ENCODE data around the gene OTUB2.
A peak's percentile ranks its signal among the peaks of the same experiment; 100 is the strongest.
"Not testable (repeated sequence)": the region's sequence is repeated elsewhere in the genome, so short reads cannot be mapped to it uniquely, and the experiment has no call there.

OTUB2 gene

GRCh38 chr14:94062344-94062940 is 36.3 kb downstream of the OTUB2 start:
- peaks cover 58% of the 10 kb centered on the region for H3K36me3 ChIP-seq (ENCODE audit: control insufficient read depth, insufficient read depth, low read length)
- WGBS, 2 experiments (ENCODE audit: insufficient coverage in 2 of 2) = 60 to 80% methylated on average over 5 to 6 of the region's 9 CpGs
- H3K9me3 ChIP-seq (ENCODE audit: control insufficient read depth, low read length) = no peaks in the 10 kb centered on the region
- no peak overlapping the region for H3K27ac ChIP-seq (ENCODE audit: low read depth, low read length, severe bottlenecking)
- H3K4me1 ChIP-seq (ENCODE audit: control insufficient read depth, insufficient read depth, low read length, poor library complexity, severe bottlenecking) = peaks cover 14% of the 10 kb centered on the region
- H3K4me3 ChIP-seq (ENCODE audit: extremely low read depth, insufficient read depth, low read length, poor library complexity, severe bottlenecking) = no peak overlapping the region

GRCh38 chr14:94066089-94066676 is 40.0 kb downstream of the OTUB2 start:
- H3K27ac ChIP-seq (ENCODE audit: low read depth, low read length, severe bottlenecking) = no peak overlapping the region
- peaks cover 14% of the 10 kb centered on the region for H3K4me1 ChIP-seq (ENCODE audit: control insufficient read depth, insufficient read depth, low read length, poor library complexity, severe bottlenecking)
- H3K9me3 ChIP-seq (ENCODE audit: control insufficient read depth, low read length) = peaks cover 8% of the 10 kb centered on the region
- WGBS, 2 experiments (ENCODE audit: insufficient coverage in 2 of 2) = 80% methylated on average over 3 of the region's 8 CpGs; no CpG with 5 or more reads in 1 of the 2 experiments
- H3K36me3 ChIP-seq (ENCODE audit: control insufficient read depth, insufficient read depth, low read length) = peaks cover 21% of the 10 kb centered on the region
- H3K4me3 ChIP-seq (ENCODE audit: extremely low read depth, insufficient read depth, low read length, poor library complexity, severe bottlenecking) = no peak overlapping the region

DNA sequence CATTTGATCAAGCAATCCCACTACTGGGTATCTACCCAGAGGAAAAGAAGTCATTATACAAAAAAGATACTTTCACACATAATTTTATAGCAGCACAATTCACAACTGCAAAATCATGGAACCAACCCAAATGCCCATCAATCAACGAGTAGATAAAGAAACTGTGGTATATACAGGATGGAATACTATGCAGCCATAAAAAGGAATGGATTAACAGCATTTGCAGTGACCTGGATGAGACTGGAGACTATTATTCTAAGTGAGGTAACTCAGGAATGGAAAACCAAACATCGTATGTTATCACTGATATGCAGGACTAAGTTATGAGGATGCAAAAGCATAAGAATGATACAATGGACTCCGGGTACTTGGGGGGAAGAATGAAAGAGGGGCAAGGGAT is 45.9 kb downstream of the OTUB2 start:
- WGBS, 2 experiments (ENCODE audit: insufficient coverage in 2 of 2) = 100% methylated on average over 1 of the region's 3 CpGs
- Histone ChIP-seq H3K36me3 (ENCODE audit: control insufficient read depth, insufficient read depth, low read length) (peaks cover 47% of the 10 kb centered on the region), H3K9me3 (ENCODE audit: control insufficient read depth, low read length) (peaks cover 31% of the 10 kb centered on the region)
- not testable (repeated sequence) for H3K4me3 ChIP-seq (ENCODE audit: extremely low read depth, insufficient read depth, low read length, poor library complexity, severe bottlenecking); H3K4me1 ChIP-seq (ENCODE audit: control insufficient read depth, insufficient read depth, low read length, poor library complexity, severe bottlenecking); H3K27ac ChIP-seq (ENCODE audit: low read depth, low read length, severe bottlenecking)

DNA sequence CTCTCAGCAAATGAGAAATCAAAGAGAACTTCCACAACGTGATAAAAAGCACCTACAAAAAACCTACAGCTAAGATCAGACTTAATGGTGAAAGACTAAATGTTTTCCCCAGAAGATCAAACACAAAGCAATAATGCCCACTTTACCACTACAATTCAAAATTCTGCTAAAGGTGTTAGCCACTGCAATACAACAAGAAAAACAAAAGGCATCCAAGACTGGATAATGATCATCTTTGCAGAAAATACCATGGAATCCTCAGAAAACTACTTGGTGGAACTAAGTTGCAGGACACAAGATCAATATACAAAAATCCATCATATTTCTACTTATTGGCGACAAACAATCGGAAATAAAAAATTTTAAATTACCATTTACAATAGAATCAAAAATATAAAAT is 48.4 kb downstream of the OTUB2 start:
- 88% methylated on average over 1 of the region's 3 CpGs; no CpG with 5 or more reads in 1 of the 2 experiments for WGBS, 2 experiments (ENCODE audit: insufficient coverage in 2 of 2)
- Histone ChIP-seq H3K36me3 (ENCODE audit: control insufficient read depth, insufficient read depth, low read length) (peaks cover 71% of the 10 kb centered on the region), H3K4me3 (ENCODE audit: extremely low read depth, insufficient read depth, low read length, poor library complexity, severe bottlenecking) (no peak overlapping the region), H3K4me1 (ENCODE audit: control insufficient read depth, insufficient read depth, low read length, poor library complexity, severe bottlenecking) (no peaks in the 10 kb centered on the region), H3K9me3 (ENCODE audit: control insufficient read depth, low read length) (peaks cover 31% of the 10 kb centered on the region), H3K27ac (ENCODE audit: low read depth, low read length, severe bottlenecking) (no peak overlapping the region)

DNA sequence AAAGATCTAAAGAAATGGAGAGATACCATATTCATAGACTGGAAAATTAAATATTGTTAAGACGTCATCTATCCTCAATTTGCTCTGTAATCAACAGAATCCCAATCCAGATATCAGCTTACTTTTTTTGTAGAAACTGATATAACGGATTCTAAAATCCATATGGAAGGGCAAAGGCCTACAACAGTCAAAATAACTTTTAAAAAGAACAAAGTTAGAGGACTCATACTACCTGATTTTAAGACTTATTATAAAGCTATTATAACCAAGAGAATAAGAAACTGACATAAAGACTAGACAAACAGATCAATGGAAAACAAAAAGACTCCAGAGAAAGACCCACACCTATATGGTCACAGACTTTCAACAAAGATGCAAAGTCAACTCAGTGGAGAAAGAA is 48.9 kb downstream of the OTUB2 start:
- H3K36me3 ChIP-seq (ENCODE audit: control insufficient read depth, insufficient read depth, low read length) = peaks cover 75% of the 10 kb centered on the region
- no peak overlapping the region for H3K4me3 ChIP-seq (ENCODE audit: extremely low read depth, insufficient read depth, low read length, poor library complexity, severe bottlenecking)
- 100% methylated on average over 1 of the region's 2 CpGs; no CpG with 5 or more reads in 1 of the 2 experiments for WGBS, 2 experiments (ENCODE audit: insufficient coverage in 2 of 2)
- H3K4me1 ChIP-seq (ENCODE audit: control insufficient read depth, insufficient read depth, low read length, poor library complexity, severe bottlenecking) = no peaks in the 10 kb centered on the region
- H3K27ac ChIP-seq (ENCODE audit: low read depth, low read length, severe bottlenecking) = no peak overlapping the region
- H3K9me3 ChIP-seq (ENCODE audit: control insufficient read depth, low read length) = peaks cover 26% of the 10 kb centered on the region

DNA sequence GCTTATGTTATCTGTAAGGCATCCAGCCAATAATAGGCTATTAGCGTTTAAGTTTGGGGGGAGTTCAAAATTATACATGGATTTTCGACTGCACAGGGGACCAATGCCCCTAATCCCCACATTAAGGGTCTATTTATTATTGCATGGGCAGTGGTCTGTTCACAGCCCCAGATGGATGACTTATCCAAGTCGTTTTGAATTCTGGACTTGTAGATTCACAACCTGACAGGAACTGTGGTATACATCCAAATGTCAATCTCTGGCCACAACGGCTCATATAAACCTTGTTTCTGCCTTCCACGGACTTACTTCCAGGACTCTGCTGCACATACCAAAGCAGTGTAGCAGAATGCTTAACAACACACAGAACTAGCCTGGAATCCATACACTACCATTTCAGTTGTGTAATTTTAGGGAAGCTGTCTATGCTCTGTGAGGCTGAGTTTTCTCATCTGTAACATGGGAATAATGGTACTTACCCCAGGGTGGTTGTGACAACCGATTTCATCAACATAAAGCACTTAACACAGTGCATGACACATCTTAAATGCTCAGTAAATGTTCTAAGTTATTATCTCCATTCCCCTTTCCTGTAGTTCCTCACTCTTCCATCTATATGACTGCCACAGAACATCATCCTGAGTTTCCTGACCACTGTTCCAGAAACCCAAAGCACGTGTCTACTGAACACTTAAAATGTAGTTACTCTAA is 51.1 kb downstream of the OTUB2 start:
- Histone ChIP-seq H3K4me1 (ENCODE audit: control insufficient read depth, insufficient read depth, low read length, poor library complexity, severe bottlenecking) (peaks cover 4% of the 10 kb centered on the region), H3K36me3 (ENCODE audit: control insufficient read depth, insufficient read depth, low read length) (peaks cover 69% of the 10 kb centered on the region), H3K27ac (ENCODE audit: low read depth, low read length, severe bottlenecking) (no peak overlapping the region), H3K9me3 (ENCODE audit: control insufficient read depth, low read length) (peaks cover 22% of the 10 kb centered on the region), H3K4me3 (ENCODE audit: extremely low read depth, insufficient read depth, low read length, poor library complexity, severe bottlenecking) (no peak overlapping the region)
- 95 to 96% methylated on average over 5 to 6 of the region's 7 CpGs for WGBS, 2 experiments (ENCODE audit: insufficient coverage in 2 of 2)

DNA sequence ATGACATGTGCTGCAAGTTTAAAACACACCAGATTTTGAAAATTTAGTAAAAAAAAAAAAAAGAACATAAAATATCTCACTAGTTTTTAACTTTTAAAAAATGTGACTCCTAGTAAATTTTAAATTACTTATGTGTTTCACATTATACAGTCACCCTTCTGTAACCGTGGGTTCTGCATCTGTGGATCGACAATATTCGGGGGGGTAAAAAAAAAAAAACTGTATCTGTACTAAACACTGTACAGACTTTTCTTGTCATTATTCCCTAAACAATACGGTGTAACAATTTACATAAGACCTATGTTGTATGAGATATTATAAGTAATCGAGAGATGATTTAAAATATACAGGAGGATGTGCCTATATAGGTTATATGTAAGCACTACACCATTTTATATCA is 51.7 kb downstream of the OTUB2 start:
- H3K36me3 ChIP-seq (ENCODE audit: control insufficient read depth, insufficient read depth, low read length) = peaks cover 68% of the 10 kb centered on the region
- no peak overlapping the region for H3K4me3 ChIP-seq (ENCODE audit: extremely low read depth, insufficient read depth, low read length, poor library complexity, severe bottlenecking)
- WGBS, 2 experiments (ENCODE audit: insufficient coverage in 2 of 2) = no CpG with 5 or more reads among the region's 5 CpGs

GRCh38 chr14:94079891-94080620 is 53.9 kb downstream of the OTUB2 start:
- peaks cover 15% of the 10 kb centered on the region for H3K9me3 ChIP-seq (ENCODE audit: control insufficient read depth, low read length)
- H3K36me3 ChIP-seq (ENCODE audit: control insufficient read depth, insufficient read depth, low read length) = peaks cover 55% of the 10 kb centered on the region
- peaks cover 4% of the 10 kb centered on the region for H3K4me1 ChIP-seq (ENCODE audit: control insufficient read depth, insufficient read depth, low read length, poor library complexity, severe bottlenecking)
- H3K27ac ChIP-seq (ENCODE audit: low read depth, low read length, severe bottlenecking) = peak overlapping the region; percentile 87
- 24 to 26% methylated on average over 7 to 11 of the region's 15 CpGs for WGBS, 2 experiments (ENCODE audit: insufficient coverage in 2 of 2)
- peak overlapping the region; percentile 96 for H3K4me3 ChIP-seq (ENCODE audit: extremely low read depth, insufficient read depth, low read length, poor library complexity, severe bottlenecking)

More for the DNA sequence above, 51.7 kb downstream of the OTUB2 start:
- Histone ChIP-seq H3K9me3 (ENCODE audit: control insufficient read depth, low read length) (peaks cover 19% of the 10 kb centered on the region), H3K27ac (ENCODE audit: low read depth, low read length, severe bottlenecking) (no peak overlapping the region), H3K4me1 (ENCODE audit: control insufficient read depth, insufficient read depth, low read length, poor library complexity, severe bottlenecking) (peaks cover 4% of the 10 kb centered on the region)

GRCh38 chr14:94080621-94081385 is 54.7 kb downstream of the OTUB2 start, which contains the start of the genes DDX24 and IFI27L1:
TSS of gene DDX24 (minus strand) at chr14:94081202. CDS start at chr14:94079742, 1,460 bp downstream.
TSS of gene IFI27L1 (plus strand) at chr14:94081310. CDS start at chr14:94096938, 15,628 bp downstream.
- H3K36me3 ChIP-seq (ENCODE audit: control insufficient read depth, insufficient read depth, low read length) = peaks cover 50% of the 10 kb centered on the region
- H3K27ac ChIP-seq (ENCODE audit: low read depth, low read length, severe bottlenecking) = peak within 1 kb of the TSS; percentile 87
- WGBS, 2 experiments (ENCODE audit: insufficient coverage in 2 of 2) = 0% methylated on average over 64 to 68 of the region's 77 CpGs
- H3K9me3 ChIP-seq (ENCODE audit: control insufficient read depth, low read length) = peaks cover 9% of the 10 kb centered on the region
- peaks cover 4% of the 10 kb centered on the region for H3K4me1 ChIP-seq (ENCODE audit: control insufficient read depth, insufficient read depth, low read length, poor library complexity, severe bottlenecking)
- peak within 1 kb of the TSS; percentile 96 for H3K4me3 ChIP-seq (ENCODE audit: extremely low read depth, insufficient read depth, low read length, poor library complexity, severe bottlenecking)

GRCh38 chr14:94081386-94081820 is 55.3 kb downstream of the OTUB2 start:
- Histone ChIP-seq H3K9me3 (ENCODE audit: control insufficient read depth, low read length) (peaks cover 9% of the 10 kb centered on the region), H3K27ac (ENCODE audit: low read depth, low read length, severe bottlenecking) (peak overlapping the region; percentile 87), H3K36me3 (ENCODE audit: control insufficient read depth, insufficient read depth, low read length) (peaks cover 44% of the 10 kb centered on the region), H3K4me1 (ENCODE audit: control insufficient read depth, insufficient read depth, low read length, poor library complexity, severe bottlenecking) (peaks cover 4% of the 10 kb centered on the region), H3K4me3 (ENCODE audit: extremely low read depth, insufficient read depth, low read length, poor library complexity, severe bottlenecking) (peak overlapping the region; percentile 96)
- 6 to 7% methylated on average over 12 to 17 of the region's 19 CpGs for WGBS, 2 experiments (ENCODE audit: insufficient coverage in 2 of 2)

Data from mesodermal cell (in vitro differentiated cells).